WERI-Rb-1 (cell line): Measurements from ENCODE around the gene UMAD1.

ENCODE experiments used
- DNase-seq: peaks from one replicate; pipeline ENCODE4 v3.0.0-alpha.2; 2020
- H3K27ac ChIP-seq: fragments of 250-450 bp; sonication (Bioruptor Pico); 2 replicates; pipeline ENCODE4 v1.5.1; 2020; ENCODE audit warnings: mild to moderate bottlenecking, moderate library complexity
- H3K27me3 ChIP-seq: fragments of 250-450 bp; sonication (Bioruptor Pico); 2 replicates; pipeline ENCODE4 v1.5.1; 2021; ENCODE audit warnings: mild to moderate bottlenecking, low read depth, moderate library complexity; ENCODE audit not compliant: insufficient read depth, severe bottlenecking
- H3K36me3 ChIP-seq: fragments of 250-450 bp; sonication (Bioruptor Pico); 2 replicates; pipeline ENCODE4 v1.5.1; 2020; ENCODE audit warnings: mild to moderate bottlenecking, moderate library complexity
- H3K4me3 ChIP-seq: 2 replicates; pipeline ENCODE4 v1.5.1; 2011; ENCODE audit warnings: low read depth, mild to moderate bottlenecking, control low read depth, low read length
- H3K9me3 ChIP-seq: fragments of 250-450 bp; sonication (Bioruptor Pico); 2 replicates; pipeline ENCODE4 v1.5.1; 2021; ENCODE audit warnings: mild to moderate bottlenecking, moderate library complexity; ENCODE audit not compliant: severe bottlenecking
- CTCF ChIP-seq: IDR thresholded peaks from 2 replicates; pipeline ENCODE4 v1.5.1; 2011; ENCODE audit warnings: low read depth, mild to moderate bottlenecking, control low read depth, inconsistent platforms, low read length

UMAD1 gene

GRCh38 chr7:7613210-7613609 is 27.3 kb upstream of the UMAD1 start:
- DNase-seq, result no peak

GRCh38 chr7:7614018-7614741 is 26.4 kb upstream of the UMAD1 start:
- H3K36me3 ChIP-seq, result no peaks in the 10 kb centered on the region
- no peaks in the 10 kb centered on the region for H3K9me3 ChIP-seq
- no peaks in the 10 kb centered on the region for H3K27me3 ChIP-seq
- TF ChIP-seq CTCF, result no peak
- H3K27ac ChIP-seq, result no peak overlapping the region
- no peak for DNase-seq
- no peak overlapping the region for H3K4me3 ChIP-seq

More at GRCh38 chr7:7613210-7613609, 27.3 kb upstream of the UMAD1 start:
- Histone ChIP-seq H3K9me3 (no peaks in the 10 kb centered on the region), H3K27ac (no peak overlapping the region), H3K4me3 (no peak overlapping the region), H3K27me3 (no peaks in the 10 kb centered on the region), H3K36me3 (peaks cover 6% of the 10 kb centered on the region)
- TF ChIP-seq CTCF, result no peak

- H3K27ac ChIP-seq, result no peak overlapping the region
- H3K27me3 ChIP-seq, result no peaks in the 10 kb centered on the region
- H3K9me3 ChIP-seq, result no peaks in the 10 kb centered on the region
- no peak overlapping the region for H3K4me3 ChIP-seq
- H3K36me3 ChIP-seq, result no peaks in the 10 kb centered on the region
- no peak for TF ChIP-seq CTCF
- no peak for DNase-seq
Measured at GRCh38 chr7:7617550-7617949, 23.0 kb upstream of the UMAD1 start.

- H3K4me3 ChIP-seq, result no peak overlapping the region
- no peaks in the 10 kb centered on the region for H3K36me3 ChIP-seq
- DNase-seq, result no peak
- H3K27ac ChIP-seq, result no peak overlapping the region
- no peaks in the 10 kb centered on the region for H3K27me3 ChIP-seq
- H3K9me3 ChIP-seq, result no peaks in the 10 kb centered on the region
- TF ChIP-seq CTCF, result no peak
Measured at GRCh38 chr7:7618410-7618809, 22.1 kb upstream of the UMAD1 start.

GRCh38 chr7:7620236-7620635 is 20.3 kb upstream of the UMAD1 start:
- Histone ChIP-seq H3K27ac (no peak overlapping the region), H3K27me3 (no peaks in the 10 kb centered on the region), H3K9me3 (no peaks in the 10 kb centered on the region), H3K4me3 (no peak overlapping the region), H3K36me3 (no peaks in the 10 kb centered on the region)
- no peak for DNase-seq
- TF ChIP-seq CTCF, result no peak
